NCI-H1930 (cell line): ENCODE measurements around the gene CMTR1.

Experiments used
- DNase-seq, 2 experiments: peaks; one replicate each; lab custom pipeline; 2025; lab: John Stamatoyannopoulos, UW

Gene CMTR1

GRCh38 chr6:37514321-37514771, 81.3 kb downstream of the CMTR1 start:
- no peak for DNase-seq

GRCh38 chr6:37514837-37515236, 81.8 kb downstream of the CMTR1 start:
- DNase-seq, result no peak

- DNase-seq, result no peak
Measured at GRCh38 chr6:37515712-37516075, 82.7 kb downstream of the CMTR1 start.

GRCh38 chr6:37516076-37516919, 83.3 kb downstream of the CMTR1 start:
- peak; percentile 14 to 48 for DNase-seq

GRCh38 chr6:37516920-37517405, 83.9 kb downstream of the CMTR1 start:
- DNase-seq, result no peak

- no peak for DNase-seq
Measured at GRCh38 chr6:37517411-37517812, 84.4 kb downstream of the CMTR1 start.

- no peak for DNase-seq
Measured at GRCh38 chr6:37518116-37518515, 85.1 kb downstream of the CMTR1 start.

- no peak for DNase-seq
Measured at GRCh38 chr6:37519461-37519860, 86.4 kb downstream of the CMTR1 start.

GRCh38 chr6:37520926-37521325, 87.9 kb downstream of the CMTR1 start:
- DNase-seq, result no peak

GRCh38 chr6:37521674-37522073, 88.7 kb downstream of the CMTR1 start:
- no peak for DNase-seq

- DNase-seq, result no peak
Measured at GRCh38 chr6:37522836-37523235, 89.8 kb downstream of the CMTR1 start.

- DNase-seq, result no peak
Measured at GRCh38 chr6:37523412-37523811, 90.4 kb downstream of the CMTR1 start.

- no peak for DNase-seq
Measured at GRCh38 chr6:37524025-37524969, 91.3 kb downstream of the CMTR1 start.

- no peak for DNase-seq
Measured at GRCh38 chr6:37524970-37525318, 91.9 kb downstream of the CMTR1 start.

GRCh38 chr6:37525460-37526357, 92.7 kb downstream of the CMTR1 start:
- no peak for DNase-seq

GRCh38 chr6:37528541-37528940, 95.5 kb downstream of the CMTR1 start:
- no peak for DNase-seq

GRCh38 chr6:37530297-37530696, 97.3 kb downstream of the CMTR1 start:
- no peak for DNase-seq

- DNase-seq, result no peak
Measured at GRCh38 chr6:37531026-37531425, 98.0 kb downstream of the CMTR1 start.
